HPDE6-E6E7 (cell line): ENCODE measurements around the gene FRMPD4.
A peak's percentile ranks its signal among the peaks of the same experiment; 100 is the strongest.

Experiments
- DNase-seq: peaks from one replicate; pipeline ENCODE4 v3.0.0; 2011; ENCODE audit warnings: missing footprints; ENCODE audit errors: extremely low spot score

FRMPD4 gene

GRCh38 chrX:12366440-12366839 lies 228.2 kb downstream of the FRMPD4 start:
- no peak for DNase-seq

GRCh38 chrX:12367254-12367653 lies 229.0 kb downstream of the FRMPD4 start:
- no peak for DNase-seq

GRCh38 chrX:12370497-12370986 lies 232.3 kb downstream of the FRMPD4 start:
- no peak for DNase-seq

GRCh38 chrX:12372111-12372510 lies 233.8 kb downstream of the FRMPD4 start:
- peak; percentile 8 for DNase-seq

GRCh38 chrX:12374286-12374685 lies 236.0 kb downstream of the FRMPD4 start:
- DNase-seq, result no peak

- no peak for DNase-seq
These were observed 240.0 kb downstream of the FRMPD4 start for GRCh38 chrX:12378253-12378652.

GRCh38 chrX:12378706-12379105 lies 240.4 kb downstream of the FRMPD4 start:
- no peak for DNase-seq

- DNase-seq, result no peak
These were observed 241.4 kb downstream of the FRMPD4 start for GRCh38 chrX:12379671-12380070.

GRCh38 chrX:12383196-12383595 lies 244.9 kb downstream of the FRMPD4 start:
- DNase-seq, result peak; percentile 6

GRCh38 chrX:12390301-12390700 lies 252.0 kb downstream of the FRMPD4 start:
- no peak for DNase-seq

- no peak for DNase-seq
These were observed 258.3 kb downstream of the FRMPD4 start for GRCh38 chrX:12396584-12396983.

- DNase-seq, result no peak
These were observed 261.9 kb downstream of the FRMPD4 start for GRCh38 chrX:12400218-12400617.

GRCh38 chrX:12401252-12401651 lies 263.0 kb downstream of the FRMPD4 start:
- DNase-seq, result no peak

- DNase-seq, result no peak
These were observed 265.3 kb downstream of the FRMPD4 start for GRCh38 chrX:12403474-12404082.

GRCh38 chrX:12405306-12405705 lies 267.0 kb downstream of the FRMPD4 start:
- DNase-seq, result no peak

- DNase-seq, result no peak
These were observed 272.2 kb downstream of the FRMPD4 start for GRCh38 chrX:12410523-12410922.

GRCh38 chrX:12411831-12412230 lies 273.6 kb downstream of the FRMPD4 start:
- DNase-seq, result no peak

GRCh38 chrX:12412561-12412960 lies 274.3 kb downstream of the FRMPD4 start:
- DNase-seq, result no peak

- DNase-seq, result peak; percentile 3
These were observed 281.3 kb downstream of the FRMPD4 start for GRCh38 chrX:12419591-12419990.

- DNase-seq, result no peak
These were observed 283.6 kb downstream of the FRMPD4 start for GRCh38 chrX:12421918-12422317.

- no peak for DNase-seq
These were observed 285.1 kb downstream of the FRMPD4 start for GRCh38 chrX:12423346-12423745.

GRCh38 chrX:12425496-12425895 lies 287.2 kb downstream of the FRMPD4 start:
- no peak for DNase-seq

- no peak for DNase-seq
These were observed 288.1 kb downstream of the FRMPD4 start for GRCh38 chrX:12426420-12426819.

GRCh38 chrX:12434493-12434892 lies 296.2 kb downstream of the FRMPD4 start:
- DNase-seq, result no peak
